H1 (cell line): ENCODE measurements around the gene ANKH. TPM values are rescaled to one million over a fixed set of nuclear protein-coding genes. Genes with fewer than 3 reads are reported as not detected.

ENCODE experiments used
- CTCF ChIA-PET: fragments of 300-600 bp; sonication (Branson Sonifier 250); formaldehyde crosslinking; loops from one replicate; lab custom pipeline; 2021; ENCODE audit not compliant: partially characterized antibody; lab: Charles Lee
- POLR2A ChIA-PET: fragments of 300-600 bp; sonication (Branson Sonifier 250); formaldehyde crosslinking; loops from one replicate; lab custom pipeline; 2021; ENCODE audit warnings: inconsistent platforms; ENCODE audit not compliant: partially characterized antibody; lab: Charles Lee
- DNase-seq, 2 experiments: peaks; one replicate each; pipeline versions ENCODE4 v3.0.0 to v3.0.0-alpha.2; 2010 to 2022; ENCODE audit warnings: low spot score in 2 of 2, low read depth in 1 of 2, mixed read lengths in 1 of 2
- FAIRE-seq: peaks from 2 replicates; lab custom pipeline; 2011; peaks lifted over from hg19 to GRCh38; lab: Jason Lieb, UNC
- H2AFZ ChIP-seq: 2 replicates; pipeline ENCODE4 v1.8.1; 2012; ENCODE audit warnings: low read length, inconsistent platforms
- H2AK5ac ChIP-seq: 2 replicates; pipeline ENCODE4 v1.6.1; 2013; ENCODE audit warnings: low read depth, low read length
- H2BK120ac ChIP-seq: replicated peaks from 2 replicates; pipeline ENCODE3; 2013; ENCODE audit warnings: low read depth, low read length, inconsistent platforms
- H2BK12ac ChIP-seq: 2 replicates; pipeline ENCODE4 v1.6.1; 2013; ENCODE audit warnings: low read depth, low read length
- H2BK15ac ChIP-seq: 2 replicates; pipeline ENCODE4 v1.6.1; 2013; ENCODE audit warnings: low read length
- H2BK20ac ChIP-seq: 2 replicates; pipeline ENCODE4 v1.6.1; 2013; ENCODE audit warnings: low read length
- H2BK5ac ChIP-seq: 2 replicates; pipeline ENCODE4 v1.6.1; 2013; ENCODE audit warnings: low read depth, low read length
- H3K14ac ChIP-seq: 2 replicates; pipeline ENCODE4 v1.6.1; 2013; ENCODE audit warnings: inconsistent platforms; ENCODE audit not compliant: insufficient read length
- H3K18ac ChIP-seq: 2 replicates; pipeline ENCODE4 v1.6.1; 2013; ENCODE audit warnings: low read length; ENCODE audit errors: extremely low read depth
- H3K23ac ChIP-seq: 2 replicates; pipeline ENCODE4 v1.6.1; 2013; ENCODE audit warnings: inconsistent platforms; ENCODE audit not compliant: insufficient read length
- H3K23me2 ChIP-seq: 2 replicates; pipeline ENCODE4 v1.6.1; 2013; ENCODE audit warnings: low read depth, low read length
- H3K27ac ChIP-seq: 2 replicates; pipeline ENCODE4 v1.6.1; 2011; ENCODE audit warnings: low read depth, low read length, inconsistent platforms
- H3K27me3 ChIP-seq, 4 experiments: replicated peaks in 1 of 4; 1 replicate in 1 of 4; 2 replicates in 3 of 4; pipeline versions ENCODE4 v1.6.1 to v1.8.1; 2011 to 2013; ENCODE audit warnings: low read length in 3 of 4, mild to moderate bottlenecking in 3 of 4, inconsistent platforms in 2 of 4, mixed read lengths in 2 of 4, moderate library complexity in 1 of 4; ENCODE audit not compliant: control insufficient read depth in 3 of 4, insufficient read depth in 3 of 4; ENCODE audit errors: extremely low read depth in 1 of 4
- H3K36me3 ChIP-seq, 4 experiments: 2 replicates each; pipeline versions ENCODE4 v1.6.1 to v1.8.1; 2011 to 2013; ENCODE audit warnings: mild to moderate bottlenecking in 4 of 4, low read length in 3 of 4, moderate library complexity in 2 of 4, control low read depth in 1 of 4, inconsistent platforms in 1 of 4; ENCODE audit not compliant: insufficient read depth in 4 of 4, control insufficient read depth in 2 of 4
- H3K4ac ChIP-seq: replicated peaks from 2 replicates; pipeline ENCODE3; 2013; ENCODE audit warnings: low read length, low read depth, mixed read lengths, inconsistent platforms; ENCODE audit not compliant: insufficient read length
- H3K4me1 ChIP-seq, 4 experiments: replicated peaks in 1 of 4; 1 replicate in 1 of 4; 2 replicates in 3 of 4; pipeline versions ENCODE4 v1.6.1 to v1.8.1; 2011 to 2013; ENCODE audit warnings: low read length in 3 of 4, inconsistent platforms in 2 of 4, mixed read lengths in 1 of 4; ENCODE audit not compliant: insufficient read depth in 4 of 4, control insufficient read depth in 3 of 4
- H3K4me2 ChIP-seq, 2 experiments: 2 replicates each; pipeline versions ENCODE4 v1.6.1 to v1.8.1; 2011 to 2013; ENCODE audit warnings: low read depth in 2 of 2, low read length in 2 of 2, control low read depth in 1 of 2, inconsistent platforms in 1 of 2, mild to moderate bottlenecking in 1 of 2; ENCODE audit not compliant: insufficient read depth in 1 of 2
- H3K4me3 ChIP-seq, 4 experiments: fragments of 200-600, 300-600 bp in 1 of 4; sonication (generic), shearing (Covaris generic), sonication (Bioruptor Twin) in 1 of 4; 2 replicates each; pipeline versions ENCODE4 v1.5.1 to v1.8.1; 2011 to 2016; ENCODE audit warnings: low read length in 4 of 4, low read depth in 3 of 4, control low read depth in 2 of 4, inconsistent platforms in 2 of 4, mild to moderate bottlenecking in 2 of 4, mixed read lengths in 1 of 4, moderate library complexity in 1 of 4; ENCODE audit not compliant: insufficient read depth in 2 of 4; ENCODE audit errors: extremely low read depth in 1 of 4
- H3K56ac ChIP-seq: replicated peaks from 2 replicates; pipeline ENCODE3; 2013; ENCODE audit warnings: low read depth, mild to moderate bottlenecking, mixed read lengths, low read length, inconsistent platforms; ENCODE audit not compliant: insufficient read length
- H3K79me1 ChIP-seq: 2 replicates; pipeline ENCODE4 v1.6.1; 2013; ENCODE audit warnings: low read depth, low read length, control low read depth
- H3K79me2 ChIP-seq, 2 experiments: 2 replicates each; pipeline versions ENCODE4 v1.6.1 to v1.8.1; 2012 to 2013; ENCODE audit warnings: low read length in 2 of 2, mild to moderate bottlenecking in 2 of 2, inconsistent platforms in 1 of 2; ENCODE audit not compliant: insufficient read depth in 2 of 2, control insufficient read depth in 1 of 2
- H3K9ac ChIP-seq, 4 experiments: replicated peaks in 1 of 4; 1 replicate in 1 of 4; 2 replicates in 3 of 4; pipeline versions ENCODE4 v1.6.1 to v1.8.1; 2011 to 2013; ENCODE audit warnings: low read depth in 3 of 4, low read length in 3 of 4, control low read depth in 2 of 4, mild to moderate bottlenecking in 2 of 4, moderate library complexity in 2 of 4, inconsistent platforms in 1 of 4; ENCODE audit errors: extremely low read depth in 1 of 4
- H3K9me3 ChIP-seq, 2 experiments: 2 replicates each; pipeline versions ENCODE4 v1.6.1 to v1.8.1; 2012 to 2013; ENCODE audit warnings: mild to moderate bottlenecking in 2 of 2, moderate library complexity in 2 of 2, control low read depth in 1 of 2, inconsistent platforms in 1 of 2, low read depth in 1 of 2, low read length in 1 of 2, mixed read lengths in 1 of 2; ENCODE audit not compliant: insufficient read depth in 2 of 2
- H4K20me1 ChIP-seq, 2 experiments: replicated peaks in 1 of 2; 2 replicates each; pipeline versions ENCODE3 to v1.8.1; 2011 to 2013; ENCODE audit warnings: inconsistent platforms in 2 of 2, low read length in 2 of 2, mild to moderate bottlenecking in 1 of 2; ENCODE audit not compliant: insufficient read depth in 2 of 2, control insufficient read depth in 1 of 2
- H4K5ac ChIP-seq: 2 replicates; pipeline ENCODE4 v1.6.1; 2013; ENCODE audit warnings: low read length, low read depth, mixed read lengths, inconsistent platforms; ENCODE audit not compliant: insufficient read length
- H4K8ac ChIP-seq: 2 replicates; pipeline ENCODE4 v1.8.0; 2013; ENCODE audit warnings: mild to moderate bottlenecking, moderate library complexity, low read length, inconsistent platforms; ENCODE audit not compliant: insufficient read depth; ENCODE audit errors: extremely low read depth
- H4K91ac ChIP-seq: replicated peaks from 2 replicates; pipeline ENCODE3; 2013; ENCODE audit warnings: low read length, mixed read lengths, inconsistent platforms; ENCODE audit not compliant: insufficient read length
- NRF1 ChIP-seq: IDR thresholded peaks from 2 replicates; pipeline ENCODE4 v1.6.1; 2011; ENCODE audit warnings: mild to moderate bottlenecking, low read depth, low read length, improper control_type of control experiment
- POLR2A ChIP-seq, 2 experiments: IDR thresholded peaks; 1 replicate in 1 of 2; 2 replicates in 1 of 2; pipeline ENCODE4 v1.6.1; 2011; ENCODE audit warnings: low read depth in 2 of 2, low read length in 2 of 2, mild to moderate bottlenecking in 2 of 2; ENCODE audit errors: control extremely low read depth in 1 of 2
- RNF2 ChIP-seq: fragments of 200-900, 300-1000 bp; sonication (generic); IDR thresholded peaks from 2 replicates; pipeline ENCODE4 v1.7.1; 2016; ENCODE audit warnings: borderline replicate concordance, low read depth, mild to moderate bottlenecking, antibody characterized with exemption, low read length; ENCODE audit not compliant: poor library complexity, severe bottlenecking; ENCODE audit errors: missing control alignments
- SP2 ChIP-seq: IDR thresholded peaks from 2 replicates; pipeline ENCODE4 v1.6.1; 2012; ENCODE audit warnings: mild to moderate bottlenecking, low read length, inconsistent platforms
- WGBS, 2 experiments: shearing (Covaris generic) in 1 of 2; methylation state at CpG; one replicate each; pipeline versions ENCODE4 v1.1.6 to v1.1.7; 2013 to 2015; ENCODE audit warnings: low lambda C conversion rate in 2 of 2, mixed read lengths in 2 of 2, inconsistent platforms in 1 of 2, low coverage in 1 of 2, missing lambda C conversion rate in 1 of 2; ENCODE audit not compliant: insufficient replicate concordance in 2 of 2, insufficient coverage in 1 of 2, insufficient read length in 1 of 2; ENCODE audit errors: extremely low coverage in 1 of 2, missing lambda C conversion rate in 1 of 2; 5-methylcytosine and 5-hydroxymethylcytosine counted together
- polyA plus RNA-seq, 7 experiments: library from polyadenylated mRNA; depleted of rRNA in 3 of 7; stranded (reverse) in 5 of 7; unstranded in 2 of 7; fragments of >200 nt in 5 of 7; fragments of 200-250 nt in 2 of 7; gene quantifications; 1 replicate in 5 of 7; 2 replicates in 1 of 7; 4 replicates in 1 of 7; pipeline versions ENCODE4 v1.2.1 to v1.2.3, GENCODE V29; 2011 to 2013; ENCODE audit warnings: missing spikeins in 2 of 7, mixed read lengths in 2 of 7
- total RNA-seq: library from RNA; stranded (reverse); fragmentation: NEBNext Ultra II Directional; extraction: Animal tissue kit (Norgen Biotek cat#: 25700); gene quantifications from 2 replicates; pipeline ENCODE4 v1.2.1, GENCODE V29; 2021

Gene ANKH
- total and polyA plus RNA-seq, 2 of the 8 experiments (the other 6 are each of a cell fraction or from before 2014, with no cell fraction given) = 5.3 to 13.0 TPM

- ChIA-PET POLR2A (interaction anchor here (0.6 to 1.2 kb wide), 3 partner anchors 11 to 199 kb away, joined by 3 to 6 read pairs (median 3); no protein-coding TSS in a partner anchor), CTCF (interaction anchor here (0.5 to 2.3 kb wide), 6 partner anchors 10 to 245 kb away, joined by 3 to 7 read pairs (median 3); no protein-coding TSS in a partner anchor)
- Histone ChIP-seq H4K20me1 (no peaks in the 10 kb centered on the region), H3K4me3 (no peak overlapping the region), H3K9ac (no peak overlapping the region), H3K79me1 (no peaks in the 10 kb centered on the region), H3K36me3 (no peaks in the 10 kb centered on the region), H3K4me2 (no peak overlapping the region), H3K4ac (no peak overlapping the region), H3K23ac (no peak overlapping the region), H3K27ac (no peak overlapping the region), H2BK20ac (no peak overlapping the region), H4K5ac (no peak overlapping the region), H2BK120ac (no peak overlapping the region), H2BK15ac (no peak overlapping the region), H3K4me1 (no peaks in the 10 kb centered on the region; a peak in 1 of 7 replicates), H3K14ac (no peak overlapping the region), H3K56ac (no peak overlapping the region), H3K18ac (no peak overlapping the region), H2BK5ac (no peak overlapping the region), H4K91ac (no peak overlapping the region), H3K27me3 (no peaks in the 10 kb centered on the region), H2AFZ (no peak overlapping the region), H2BK12ac (no peak overlapping the region), H2AK5ac (no peak overlapping the region), H3K23me2 (no peaks in the 10 kb centered on the region), H3K9me3 (no peaks in the 10 kb centered on the region), H4K8ac (no peak overlapping the region), H3K79me2 (no peaks in the 10 kb centered on the region)
- no peak for TF ChIP-seq SP2
- TF ChIP-seq NRF1 = no peak
- no peak for TF ChIP-seq POLR2A (IDR thresholded peaks at IDR 0.05; ENCODE audit: control extremely low read depth in 1 of 2, low read depth in 2 of 2, low read length in 2 of 2)
- no peak for TF ChIP-seq RNF2
- DNase-seq = no peak
- 90% methylated on average over 17 of the region's 17 CpGs; no CpG with 5 or more reads in 1 of the 2 experiments for WGBS, 2 experiments
- no peak for FAIRE-seq
These were observed 102.8 kb downstream of the ANKH start for GRCh38 chr5:14768508-14769365.
